A549 (cell line): ENCODE results near the gene BAHCC1. TPM values are rescaled to one million over a fixed set of nuclear protein-coding genes. Genes with fewer than 3 reads are reported as not detected.

Experiments used
- ATAC-seq, 2 experiments: fragments of 200-7000 bp in 1 of 2; fragments of >200 bp in 1 of 2; cut with Nextera tagmentation in 1 of 2; cut with Tn5 transposase in 1 of 2; 3 replicates each; pipeline versions ENCODE4 v1.8.0 to v1.9.1; 2018 to 2020; ENCODE audit warnings: mild to moderate bottlenecking in 1 of 2, moderate library complexity in 1 of 2
- CTCF ChIA-PET: fragments of 300-600 bp; sonication (Branson Sonifier 250); formaldehyde crosslinking; extraction: SDS; loops from one replicate; lab custom pipeline; 2021; ENCODE audit warnings: antibody characterized with exemption, inconsistent platforms; lab: Yijun Ruan, JAX
- POLR2A ChIA-PET: fragments of 350-600 bp; formaldehyde crosslinking; extraction: SDS; loops from one replicate; lab custom pipeline; 2021; ENCODE audit warnings: antibody characterized with exemption, inconsistent platforms; lab: Yijun Ruan, JAX
- DNase-seq, 2 experiments: peaks; one replicate each; pipeline versions ENCODE4 v3.0.0 to v3.0.0-alpha.2; 2011 to 2016; ENCODE audit warnings: low read depth in 1 of 2, low spot score in 1 of 2
- FAIRE-seq: peaks from 2 replicates; lab custom pipeline; 2011; peaks lifted over from hg19 to GRCh38; lab: Jason Lieb, UNC
- H3K27ac ChIP-seq, 2 experiments: fragments of >200 bp; sonication (Bioruptor Twin); formaldehyde crosslinking; 3 replicates each; pipeline ENCODE4 v1.5.1; 2016 to 2017
- H3K4me1 ChIP-seq: fragments of >200 bp; sonication (Bioruptor Twin); formaldehyde crosslinking; 3 replicates; pipeline ENCODE4 v1.6.1; 2016
- H3K4me2 ChIP-seq: fragments of >200 bp; sonication (Bioruptor Twin); formaldehyde crosslinking; 3 replicates; pipeline ENCODE4 v1.6.1; 2016
- H3K4me3 ChIP-seq: fragments of >200 bp; sonication (Bioruptor Twin); formaldehyde crosslinking; 3 replicates; pipeline ENCODE4 v1.5.1; 2016
- H3K9me3 ChIP-seq: fragments of >200 bp; sonication (Bioruptor Twin); formaldehyde crosslinking; 3 replicates; pipeline ENCODE4 v1.6.1; 2016
- BHLHE40 ChIP-seq: IDR thresholded peaks from 2 replicates; pipeline ENCODE4 v1.6.1; 2012; ENCODE audit warnings: low read depth, low read length, inconsistent platforms
- CBX2 ChIP-seq: fragments of 200-600 bp; sonication (generic); IDR thresholded peaks from 2 replicates; pipeline ENCODE4 v1.6.1; 2016; ENCODE audit warnings: low read depth, mild to moderate bottlenecking, borderline replicate concordance
- CBX8 ChIP-seq: fragments of 200-600 bp; sonication (generic); IDR thresholded peaks from 2 replicates; pipeline ENCODE4 v1.6.1; 2016
- E2F6 ChIP-seq: IDR thresholded peaks from 2 replicates; pipeline ENCODE4 v1.6.1; 2012; ENCODE audit warnings: low read depth, borderline replicate concordance
- EHF ChIP-seq: fragments of 250-450 bp; sonication (Bioruptor Pico); IDR thresholded peaks from 2 replicates; pipeline ENCODE4 v1.5.0; 2020; ENCODE audit warnings: mild to moderate bottlenecking
- EHMT2 ChIP-seq: fragments of 200-600 bp; sonication (generic); IDR thresholded peaks from 2 replicates; pipeline ENCODE4 v1.6.1; 2016; ENCODE audit warnings: antibody characterized with exemption, low read depth, mild to moderate bottlenecking, moderate library complexity
- EP300 ChIP-seq, 2 experiments: fragments of >200 bp; sonication (Bioruptor Twin); formaldehyde crosslinking; IDR thresholded peaks; 2 replicates in 1 of 2; 3 replicates in 1 of 2; pipeline ENCODE4 v1.6.1; 2016 to 2017
- ESRRA ChIP-seq: fragments of 150-350 bp; IDR thresholded peaks from 2 replicates; pipeline ENCODE4 v1.6.1; 2014; ENCODE audit warnings: mild to moderate bottlenecking, low read length, borderline replicate concordance
- FOSL2 ChIP-seq, 2 experiments: fragments of 450-650 bp in 1 of 2; fragments of >200 bp in 1 of 2; sonication (Bioruptor Twin) in 1 of 2; formaldehyde crosslinking; IDR thresholded peaks; 2 replicates each; pipeline versions ENCODE4 v1.5.0 to v1.6.1; 2016 to 2020; ENCODE audit warnings: mild to moderate bottlenecking in 1 of 2, moderate library complexity in 1 of 2
- FOXS1 ChIP-seq: fragments of 250-450 bp; sonication (Bioruptor Pico); IDR thresholded peaks from 2 replicates; pipeline ENCODE4 v1.5.0; 2020; ENCODE audit warnings: mild to moderate bottlenecking, moderate library complexity
- GATA3 ChIP-seq: IDR thresholded peaks from 2 replicates; pipeline ENCODE4 v1.6.1; 2012; ENCODE audit warnings: borderline replicate concordance
- HDAC2 ChIP-seq: fragments of 200-600 bp; sonication (generic); IDR thresholded peaks from 2 replicates; pipeline ENCODE4 v1.6.1; 2016
- HEYL ChIP-seq: fragments of 250-450 bp; sonication (Bioruptor Pico); IDR thresholded peaks from 2 replicates; pipeline ENCODE4 v1.8.0; 2021; ENCODE audit warnings: mild to moderate bottlenecking, moderate library complexity
- KDM1A ChIP-seq: fragments of 200-600 bp; sonication (generic); IDR thresholded peaks from 2 replicates; pipeline ENCODE4 v1.6.1; 2016; ENCODE audit warnings: low read depth, mild to moderate bottlenecking
- MAZ ChIP-seq: fragments of 150-350 bp; IDR thresholded peaks from 2 replicates; pipeline ENCODE4 v1.6.1; 2014; ENCODE audit warnings: antibody characterized with exemption, low read depth, low read length, borderline replicate concordance
- NFE2L2 ChIP-seq: fragments of 150-350 bp; conservative IDR thresholded peaks from 2 replicates; pipeline ENCODE4 v1.6.1; 2014; ENCODE audit warnings: low read length
- NPAS2 ChIP-seq: fragments of 250-450 bp; sonication (Bioruptor Pico); IDR thresholded peaks from 2 replicates; pipeline ENCODE4 v1.8.0; 2022; ENCODE audit warnings: mild to moderate bottlenecking, moderate library complexity, borderline replicate concordance
- RAD21 ChIP-seq, 2 experiments: fragments of >200 bp in 1 of 2; sonication (Bioruptor Twin) in 1 of 2; formaldehyde crosslinking in 1 of 2; IDR thresholded peaks in 1 of 2; conservative IDR thresholded peaks in 1 of 2; 2 replicates in 1 of 2; 3 replicates in 1 of 2; pipeline ENCODE4 v1.6.1; 2012 to 2018; ENCODE audit warnings: inconsistent platforms in 1 of 2
- RARB ChIP-seq: fragments of 250-450 bp; sonication (Bioruptor Pico); IDR thresholded peaks from 2 replicates; pipeline ENCODE4 v1.8.0; 2021; ENCODE audit warnings: mild to moderate bottlenecking, moderate library complexity
- RCOR1 ChIP-seq: fragments of 150-350 bp; IDR thresholded peaks from 2 replicates; pipeline ENCODE4 v1.6.1; 2014; ENCODE audit warnings: antibody characterized with exemption, low read length, low read depth
- RNF2 ChIP-seq: fragments of 200-600 bp; sonication (generic); IDR thresholded peaks from 2 replicates; pipeline ENCODE4 v1.6.1; 2016; ENCODE audit warnings: low read depth, mild to moderate bottlenecking, antibody characterized with exemption, moderate library complexity, borderline replicate concordance
- SMC3 ChIP-seq: fragments of >200 bp; sonication (Bioruptor Twin); formaldehyde crosslinking; IDR thresholded peaks from 3 replicates; pipeline ENCODE4 v1.6.1; 2018; ENCODE audit warnings: inconsistent platforms
- SREBF2 ChIP-seq: fragments of 450-650 bp; IDR thresholded peaks from 2 replicates; pipeline ENCODE4 v1.6.1; 2014; ENCODE audit warnings: mild to moderate bottlenecking, moderate library complexity
- TFCP2L1 ChIP-seq: fragments of 250-450 bp; sonication (Bioruptor Pico); IDR thresholded peaks from 2 replicates; pipeline ENCODE4 v1.5.0; 2021; ENCODE audit warnings: mild to moderate bottlenecking
- ZNF302 ChIP-seq: fragments of 250-450 bp; sonication (Bioruptor Pico); IDR thresholded peaks from 2 replicates; pipeline ENCODE4 v1.9.0; 2021; ENCODE audit warnings: inconsistent platforms, mild to moderate bottlenecking, moderate library complexity
- WGBS: methylation state at CpG from one replicate; pipeline ENCODE4 v1.1.6; 2017; ENCODE audit errors: missing lambda C conversion rate; 5-methylcytosine and 5-hydroxymethylcytosine counted together
- polyA plus RNA-seq, 4 experiments: library from polyadenylated mRNA; depleted of rRNA in 3 of 4; stranded (reverse); fragments of >200 nt; fragmentation: RNase III in 1 of 4; extraction: RNeasy Plus Mini Kit Qiagen cat#74134 plus additional on column Dnase treatment in 1 of 4; gene quantifications; 2 replicates in 3 of 4; 3 replicates in 1 of 4; pipeline ENCODE4 v1.2.3, GENCODE V29; 2011 to 2017
- TF ChIP-seq, protein P1 (sequence below): fragments of 450-650 bp; IDR thresholded peaks from 2 replicates; pipeline ENCODE4 v1.6.1; 2014; ENCODE audit warnings: antibody characterized with exemption
- TF ChIP-seq, protein P2 (sequence below): IDR thresholded peaks from 2 replicates; pipeline ENCODE4 v1.6.1; 2012

The BAHCC1 gene
- polyA plus RNA-seq, 2 of the 4 experiments (the other 2 are of a cell fraction) = 2.6 to 5.8 TPM

- TF ChIP-seq GATA3 (no peak), EP300 (IDR thresholded peaks at IDR 0.05) (no peak), ZNF302 (CRISPR knock-in tag) (no peak), KDM1A (no peak), TFCP2L1 (CRISPR knock-in tag) (no peak), NPAS2 (CRISPR knock-in tag) (no peak), CBX8 (no peak)
- DNase-seq (no peak), ATAC-seq (peak; percentile 6 to 27), FAIRE-seq (no peak)
- H3K4me1 ChIP-seq = peaks cover 15% of the 10 kb centered on the region
- H3K4me3 ChIP-seq = no peak overlapping the region
- CTCF ChIA-PET = interaction anchor here (0.9 to 7.4 kb wide), 10 partner anchors 9 to 357 kb away, joined by 3 to 43 read pairs (median 4); no protein-coding TSS in a partner anchor
- no peaks in the 10 kb centered on the region for H3K9me3 ChIP-seq
- WGBS = 80% methylated on average over 10 of the region's 12 CpGs
- peak overlapping the region; percentile 43 to 71; a peak in 5 of 6 replicates for H3K27ac ChIP-seq
- H3K4me2 ChIP-seq = peak overlapping the region; percentile 58
- POLR2A ChIA-PET = interaction anchor here (0.7 to 1.7 kb wide), 6 partner anchors 9 to 80 kb away, joined by 3 to 6 read pairs (median 4); partner anchors contain the start of gene ACTG1
These were observed 104.3 kb downstream of the BAHCC1 start for GRCh38 chr17:81499601-81499970.

DNA sequence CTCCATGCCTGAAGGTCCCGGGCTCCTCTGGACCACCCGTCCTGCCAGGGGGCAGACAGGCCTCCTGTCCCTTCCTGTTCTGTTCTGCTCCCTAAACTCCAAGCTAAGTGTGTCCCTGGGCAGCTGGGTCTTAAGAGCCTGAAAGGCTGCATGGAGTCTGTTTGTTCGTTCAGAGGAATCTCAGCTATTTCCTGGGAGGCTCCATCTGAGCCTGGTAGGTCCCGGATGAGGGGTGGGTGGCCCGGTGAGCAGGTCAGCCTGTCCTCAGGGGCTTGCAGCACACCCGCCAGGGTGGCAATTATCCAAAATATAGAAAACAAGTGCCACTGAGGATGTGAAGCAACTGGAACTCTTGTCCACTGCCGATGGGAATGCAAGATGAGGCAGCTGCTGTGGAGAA is 104.8 kb downstream of the BAHCC1 start:
- TF ChIP-seq, protein P1, sequence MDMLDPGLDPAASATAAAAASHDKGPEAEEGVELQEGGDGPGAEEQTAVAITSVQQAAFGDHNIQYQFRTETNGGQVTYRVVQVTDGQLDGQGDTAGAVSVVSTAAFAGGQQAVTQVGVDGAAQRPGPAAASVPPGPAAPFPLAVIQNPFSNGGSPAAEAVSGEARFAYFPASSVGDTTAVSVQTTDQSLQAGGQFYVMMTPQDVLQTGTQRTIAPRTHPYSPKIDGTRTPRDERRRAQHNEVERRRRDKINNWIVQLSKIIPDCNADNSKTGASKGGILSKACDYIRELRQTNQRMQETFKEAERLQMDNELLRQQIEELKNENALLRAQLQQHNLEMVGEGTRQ = no peak
- TF ChIP-seq SREBF2 (no peak), FOXS1 (CRISPR knock-in tag) (no peak), ESRRA (no peak), FOSL2 (IDR thresholded peaks at IDR 0.05) (no peak), FOSL2 (CRISPR knock-in tag; IDR thresholded peaks at IDR 0.05) (no peak), CBX8 (no peak), BHLHE40 (no peak), HDAC2 (no peak), NFE2L2 (no peak), GATA3 (no peak), RNF2 (no peak), E2F6 (no peak), EHMT2 (no peak)
- TF ChIP-seq, protein P2, sequence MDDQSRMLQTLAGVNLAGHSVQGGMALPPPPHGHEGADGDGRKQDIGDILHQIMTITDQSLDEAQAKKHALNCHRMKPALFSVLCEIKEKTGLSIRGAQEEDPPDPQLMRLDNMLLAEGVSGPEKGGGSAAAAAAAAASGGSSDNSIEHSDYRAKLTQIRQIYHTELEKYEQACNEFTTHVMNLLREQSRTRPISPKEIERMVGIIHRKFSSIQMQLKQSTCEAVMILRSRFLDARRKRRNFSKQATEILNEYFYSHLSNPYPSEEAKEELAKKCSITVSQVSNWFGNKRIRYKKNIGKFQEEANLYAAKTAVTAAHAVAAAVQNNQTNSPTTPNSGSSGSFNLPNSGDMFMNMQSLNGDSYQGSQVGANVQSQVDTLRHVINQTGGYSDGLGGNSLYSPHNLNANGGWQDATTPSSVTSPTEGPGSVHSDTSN = no peak
- POLR2A ChIA-PET = interaction anchor here (0.7 to 1.7 kb wide), 7 partner anchors 9 to 171 kb away, joined by 3 to 6 read pairs (median 4); partner anchors contain the start of gene ACTG1
- CTCF ChIA-PET = interaction anchor here (0.9 to 7.4 kb wide), 10 partner anchors 10 to 245 kb away, joined by 3 to 43 read pairs (median 4); no protein-coding TSS in a partner anchor
- FAIRE-seq = no peak
- Histone ChIP-seq H3K9me3 (no peaks in the 10 kb centered on the region), H3K4me1 (peaks cover 14% of the 10 kb centered on the region), H3K4me2 (peak overlapping the region; percentile 58), H3K4me3 (no peak overlapping the region), H3K27ac (peak overlapping the region; percentile 43 to 71; a peak in 5 of 6 replicates)
- peak in 1 of 2 experiments; percentile 57 for DNase-seq
- peak; percentile 11 to 47; a peak in 5 of 6 replicates for ATAC-seq
- WGBS = 27% methylated on average over 7 of the region's 7 CpGs

DNA sequence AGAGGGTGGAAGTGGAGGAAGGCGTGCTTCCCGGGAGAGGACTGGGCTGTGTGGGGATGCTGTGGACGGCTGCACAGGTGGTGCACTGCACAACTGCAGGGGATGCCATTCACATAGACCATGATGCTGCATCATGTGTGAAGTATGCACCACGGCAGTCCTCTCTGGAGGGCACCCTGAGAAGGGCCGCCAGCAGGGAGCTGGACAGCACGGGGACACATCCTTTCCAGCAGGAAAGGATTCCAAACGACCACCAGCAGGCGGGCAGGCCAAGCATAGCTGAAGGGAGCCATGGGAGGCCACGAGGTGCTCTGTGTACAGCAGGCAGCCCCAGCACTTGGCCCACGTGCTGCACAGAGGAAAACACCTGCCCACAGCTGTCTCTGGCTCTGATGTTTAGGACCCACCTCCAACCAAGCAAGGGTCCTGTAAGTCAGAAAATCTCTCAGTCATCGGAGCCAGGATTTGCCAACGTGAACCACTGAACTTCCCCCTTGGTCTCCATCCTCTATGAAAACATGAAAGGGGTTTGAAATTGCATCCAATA is 107.3 kb downstream of the BAHCC1 start:
- Histone ChIP-seq H3K4me2 (no peak overlapping the region), H3K27ac (no peak overlapping the region), H3K4me3 (no peak overlapping the region), H3K4me1 (peaks cover 12% of the 10 kb centered on the region), H3K9me3 (no peaks in the 10 kb centered on the region)
- ChIA-PET CTCF (interaction anchor here (0.7 to 7.4 kb wide), 5 partner anchors 9 to 248 kb away, joined by 3 to 43 read pairs (median 3); no protein-coding TSS in a partner anchor), POLR2A (no interaction called here)
- no peak for FAIRE-seq
- no peak for DNase-seq
- peak in 1 of 2 experiments; percentile 25; a peak in 1 of 6 replicates for ATAC-seq
- 72% methylated on average over 12 of the region's 12 CpGs for WGBS
- TF ChIP-seq HDAC2 (no peak), CBX2 (no peak), RCOR1 (no peak), MAZ (no peak), RARB (CRISPR knock-in tag) (no peak), RAD21 (conservative IDR thresholded peaks at IDR 0.05 in 1 of 2, IDR thresholded peaks at IDR 0.05 in 1 of 2) (no peak), EHF (CRISPR knock-in tag) (no peak), ZNF302 (CRISPR knock-in tag) (no peak), SMC3 (no peak), HEYL (no peak), E2F6 (no peak)
- TF ChIP-seq, protein P2 = no peak
